Measurements from ENCODE around the gene PDZD7. TPM values are rescaled to one million over a fixed set of nuclear protein-coding genes. Genes with fewer than 3 reads are reported as not detected.

Gene PDZD7
- total and polyA plus RNA-seq, 4 donors = 0.06 to 0.09 (median 0.07) TPM; not detected in 1

- peaks cover 2 to 22% (median 15%) of the 10 kb centered on the region in 4 donors for H3K4me1 ChIP-seq (ENCODE audit: control insufficient read depth in 4 of 4, insufficient read depth in 4 of 4, low read length in 3 of 4)
- peaks cover 0 to 6% (median 1%) of the 10 kb centered on the region in 4 donors for H3K27me3 ChIP-seq (ENCODE audit: control insufficient read depth in 4 of 4, insufficient read depth in 4 of 4, low read length in 3 of 4)
Observed at GRCh38 chr10:101046332-101047238, 15.7 kb upstream of the PDZD7 start.

More at GRCh38 chr10:101046332-101047238, 15.7 kb upstream of the PDZD7 start:
- 37% methylated on average over 25 of the region's 25 CpGs for WGBS
- TF ChIP-seq JUND (IDR thresholded peaks at IDR 0.05) (no peak), YY1 (IDR thresholded peaks at IDR 0.05) (no peak), REST (IDR thresholded peaks at IDR 0.05) (no peak), CTCF (IDR thresholded peaks at IDR 0.05; ENCODE audit: low read depth, low read length, missing input control) (no peak), HNF4G (IDR thresholded peaks at IDR 0.05) (no peak), GABPA (IDR thresholded peaks at IDR 0.05 in 1 of 2, conservative IDR thresholded peaks at IDR 0.05 in 1 of 2) (no peak), SP1 (IDR thresholded peaks at IDR 0.05) (no peak), RXRA (IDR thresholded peaks at IDR 0.05) (no peak)
- TF ChIP-seq, protein P1, sequence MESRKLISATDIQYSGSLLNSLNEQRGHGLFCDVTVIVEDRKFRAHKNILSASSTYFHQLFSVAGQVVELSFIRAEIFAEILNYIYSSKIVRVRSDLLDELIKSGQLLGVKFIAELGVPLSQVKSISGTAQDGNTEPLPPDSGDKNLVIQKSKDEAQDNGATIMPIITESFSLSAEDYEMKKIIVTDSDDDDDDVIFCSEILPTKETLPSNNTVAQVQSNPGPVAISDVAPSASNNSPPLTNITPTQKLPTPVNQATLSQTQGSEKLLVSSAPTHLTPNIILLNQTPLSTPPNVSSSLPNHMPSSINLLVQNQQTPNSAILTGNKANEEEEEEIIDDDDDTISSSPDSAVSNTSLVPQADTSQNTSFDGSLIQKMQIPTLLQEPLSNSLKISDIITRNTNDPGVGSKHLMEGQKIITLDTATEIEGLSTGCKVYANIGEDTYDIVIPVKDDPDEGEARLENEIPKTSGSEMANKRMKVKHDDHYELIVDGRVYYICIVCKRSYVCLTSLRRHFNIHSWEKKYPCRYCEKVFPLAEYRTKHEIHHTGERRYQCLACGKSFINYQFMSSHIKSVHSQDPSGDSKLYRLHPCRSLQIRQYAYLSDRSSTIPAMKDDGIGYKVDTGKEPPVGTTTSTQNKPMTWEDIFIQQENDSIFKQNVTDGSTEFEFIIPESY (IDR thresholded peaks at IDR 0.05) = no peak
- Histone ChIP-seq H3K27ac (ENCODE audit: low read depth in 1 of 2, low read length in 2 of 2) (no peak overlapping the region), H3K4me3 (ENCODE audit: low read depth in 1 of 3, low read length in 3 of 3) (no peak overlapping the region), H3K9ac (ENCODE audit: low read depth in 1 of 2, low read length in 2 of 2) (no peak overlapping the region), H3K9me3 (ENCODE audit: control insufficient read depth in 4 of 4, low read length in 3 of 4) (no peaks in the 10 kb centered on the region), H3K36me3 (ENCODE audit: control insufficient read depth in 4 of 4, insufficient read depth in 3 of 4, low read depth in 1 of 4, low read length in 3 of 4) (no peaks in the 10 kb centered on the region)
- DNase-seq (ENCODE audit: low spot score) = no peak
